Pancreas (tissue), 10 donors: Measurements from ENCODE around the gene NANP. TPM values are rescaled to one million over a fixed set of nuclear protein-coding genes. Genes with fewer than 3 reads are reported as not detected.
A peak's percentile ranks its signal among the peaks of the same experiment; 100 is the strongest.

Experiments used
- ATAC-seq, 4 donors: fragments of 200-7000 bp; cut with Tn5 transposase; one replicate each; pipeline versions ENCODE4 v1.8.0 to v1.9.1; 2020; ENCODE audit warnings: mild to moderate bottlenecking in 4 of 4, moderate library complexity in 4 of 4
- DNase-seq, 6 donors: peaks; one replicate each; pipeline ENCODE4 v3.0.0-alpha.2; 2020
- FAIRE-seq: peaks from 2 replicates; lab custom pipeline; 2012; peaks lifted over from hg19 to GRCh38; lab: Jason Lieb, UNC
- H3K27ac ChIP-seq, 4 donors: fragments of 200-600 bp; sonication (generic); 1 replicate in 3 of 4; 2 replicates in 1 of 4; pipeline versions ENCODE4 v1.5.0 to v1.8.0; 2020
- H3K27me3 ChIP-seq, 4 donors: fragments of 200-600 bp; one replicate each; pipeline ENCODE4 v1.8.0; 2021
- H3K36me3 ChIP-seq, 3 donors: fragments of 200-600 bp; sonication (generic) in 1 of 3; one replicate each; pipeline versions ENCODE4 v1.5.0 to v1.8.0; 2020 to 2021
- H3K4me1 ChIP-seq, 3 donors: fragments of 200-600 bp; one replicate each; pipeline ENCODE4 v1.8.0; 2021
- H3K4me3 ChIP-seq, 4 donors: fragments of 200-600 bp; sonication (generic) in 2 of 4; one replicate each; pipeline versions ENCODE4 v1.5.0 to v1.8.0; 2020 to 2021
- H3K9me3 ChIP-seq, 4 donors: fragments of 200-600 bp; one replicate each; pipeline ENCODE4 v1.8.0; 2021
- WGBS, 2 donors: extraction: QIAGEN DNeasy Blood & Tissue Kit; methylation state at CpG; one replicate each; pipeline ENCODE4 v1.1.7; 2013; 5-methylcytosine and 5-hydroxymethylcytosine counted together
- intact Hi-C, 3 donors: fragments of 100-400 bp; cut with DNase I; formaldehyde crosslinking; loops; one replicate each; pipeline versions ENCODE4 v1.11.1 to v1.14.2; 2022
- polyA plus RNA-seq, 2 donors: library from polyadenylated mRNA; stranded (reverse); fragments of 200-250 nt; gene quantifications; one replicate each; pipeline ENCODE4 v1.2.3, GENCODE V29; 2013
- total RNA-seq, 6 donors: library from RNA; stranded (reverse); fragmentation: NEBNext Ultra II Directional in 4 of 6; extraction: Animal tissue kit (Norgen Biotek cat#: 25700) in 4 of 6; gene quantifications; one replicate each; pipeline versions ENCODE4 v1.2.1 to v1.2.4, GENCODE V29; 2021 to 2023
- TF ChIP-seq, protein P1 (sequence below), 4 donors: fragments of 200-600 bp; sonication (generic) in 3 of 4; IDR thresholded peaks; one replicate each; pipeline versions ENCODE4 v1.5.0 to v1.8.0; 2021; ENCODE audit warnings: antibody characterized with exemption in 4 of 4
- donor health status: healthy with polysubstance abuse.
- donor health status: DM: no; HTN: no; CAD: no; lungs with moderate emphysema.
- donor health status: DM: no; HTN: no; CAD: no.
- donor health status: control.
- donor health status: control.
- donor health status: Bipolar disorder and iron deficiency.
- donor health status: DM: yes; HTN: yes; CAD: no.
- donor health status: DM: no; HTN: no; CAD: no.
- donor health status: DM: no; HTN: no; CAD: no.
- donor health status: DM: yes; HTN: yes; CAD: no.

NANP gene
- total and polyA plus RNA-seq, 8 donors: 1.0 to 2.5 (median 1.6) TPM

- Histone ChIP-seq H3K27ac (no peak overlapping the region), H3K9me3 (no peaks in the 10 kb centered on the region), H3K4me3 (no peak overlapping the region), H3K4me1 (no peaks in the 10 kb centered on the region), H3K36me3 (no peaks in the 10 kb centered on the region), H3K27me3 (no peaks in the 10 kb centered on the region)
- intact Hi-C loops: no loop called here
- FAIRE-seq (no peak), DNase-seq (no peak), ATAC-seq (no peak)
- TF ChIP-seq, protein P1, sequence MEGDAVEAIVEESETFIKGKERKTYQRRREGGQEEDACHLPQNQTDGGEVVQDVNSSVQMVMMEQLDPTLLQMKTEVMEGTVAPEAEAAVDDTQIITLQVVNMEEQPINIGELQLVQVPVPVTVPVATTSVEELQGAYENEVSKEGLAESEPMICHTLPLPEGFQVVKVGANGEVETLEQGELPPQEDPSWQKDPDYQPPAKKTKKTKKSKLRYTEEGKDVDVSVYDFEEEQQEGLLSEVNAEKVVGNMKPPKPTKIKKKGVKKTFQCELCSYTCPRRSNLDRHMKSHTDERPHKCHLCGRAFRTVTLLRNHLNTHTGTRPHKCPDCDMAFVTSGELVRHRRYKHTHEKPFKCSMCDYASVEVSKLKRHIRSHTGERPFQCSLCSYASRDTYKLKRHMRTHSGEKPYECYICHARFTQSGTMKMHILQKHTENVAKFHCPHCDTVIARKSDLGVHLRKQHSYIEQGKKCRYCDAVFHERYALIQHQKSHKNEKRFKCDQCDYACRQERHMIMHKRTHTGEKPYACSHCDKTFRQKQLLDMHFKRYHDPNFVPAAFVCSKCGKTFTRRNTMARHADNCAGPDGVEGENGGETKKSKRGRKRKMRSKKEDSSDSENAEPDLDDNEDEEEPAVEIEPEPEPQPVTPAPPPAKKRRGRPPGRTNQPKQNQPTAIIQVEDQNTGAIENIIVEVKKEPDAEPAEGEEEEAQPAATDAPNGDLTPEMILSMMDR (IDR thresholded peaks at IDR 0.05): no peak
- WGBS, 2 donors: 85 to 87% methylated on average over 6 of the region's 6 CpGs
These were observed 58.1 kb downstream of the NANP start for GRCh38 chr20:25565578-25566157.

DNA sequence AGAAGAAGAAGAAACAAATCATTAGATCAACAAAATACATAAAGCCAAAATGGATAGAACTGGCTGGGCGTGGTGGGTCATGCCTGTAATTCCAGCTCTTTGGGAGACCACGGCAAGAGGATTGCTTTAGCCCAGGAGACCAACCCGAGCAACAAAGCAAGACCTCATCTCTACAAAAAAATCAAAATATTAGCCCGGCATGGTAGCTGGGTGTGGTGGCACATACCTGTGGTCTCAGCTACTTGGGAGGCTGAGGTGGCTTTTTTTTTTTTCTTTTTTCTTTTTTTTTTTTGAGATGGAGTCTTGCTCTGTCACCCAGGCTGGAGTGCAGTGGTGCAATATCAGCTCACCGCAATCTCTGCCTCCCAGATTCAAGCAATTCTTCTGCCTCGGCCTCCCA, 59.9 kb downstream of the NANP start:
- 95 to 96% methylated on average over 6 of the region's 6 CpGs for WGBS, 2 donors
- no peak overlapping the region for H3K4me3 ChIP-seq
- no peaks in the 10 kb centered on the region for H3K36me3 ChIP-seq
- H3K27ac ChIP-seq: no peak overlapping the region
- no peaks in the 10 kb centered on the region for H3K9me3 ChIP-seq
- FAIRE-seq: no peak
- no peak for ATAC-seq
- intact Hi-C loops: no loop called here
- DNase-seq: no peak
- TF ChIP-seq, protein P1 (IDR thresholded peaks at IDR 0.05): no peak
- no peaks in the 10 kb centered on the region for H3K4me1 ChIP-seq
- H3K27me3 ChIP-seq: no peaks in the 10 kb centered on the region

- ATAC-seq: no peak
These were observed 60.5 kb downstream of the NANP start for GRCh38 chr20:25563362-25563761.

More at GRCh38 chr20:25563362-25563761, 60.5 kb downstream of the NANP start:
- DNase-seq (no peak), FAIRE-seq (peak; percentile 23)
- H3K27me3 ChIP-seq: no peaks in the 10 kb centered on the region
- H3K4me3 ChIP-seq: no peak overlapping the region
- TF ChIP-seq, protein P1 (IDR thresholded peaks at IDR 0.05): no peak
- no peak overlapping the region for H3K27ac ChIP-seq
- H3K9me3 ChIP-seq: no peaks in the 10 kb centered on the region
- no peaks in the 10 kb centered on the region for H3K36me3 ChIP-seq
- H3K4me1 ChIP-seq: no peaks in the 10 kb centered on the region
- intact Hi-C loops: no loop called here

Other genes starting within 250 kb of the NANP start
- gene ABHD12, start 233.2 kb downstream of the NANP start, total RNA-seq: 10 to 100 TPM; 44.4 to 73.0 (median 53.9) TPM
- gene ABHD12, start 233.2 kb downstream of the NANP start, polyA plus RNA-seq: 10 to 100 TPM; 55.9 to 64.3 TPM
- gene GINS1, start 216.3 kb downstream of the NANP start, total RNA-seq: under 1 TPM; 0.32 to 0.98 (median 0.50) TPM
- gene GINS1, start 216.3 kb downstream of the NANP start, polyA plus RNA-seq: under 1 TPM; 0.46 to 0.52 TPM
- 1 to 10 TPM; 5.1 to 9.0 (median 5.5) TPM for gene NINL, start 38.5 kb downstream of the NANP start, total RNA-seq
- gene NINL, start 38.5 kb downstream of the NANP start, polyA plus RNA-seq: 10 to 100 TPM; 15.5 to 19.4 TPM
- 1 to 10 TPM; 4.4 to 8.7 (median 5.6) TPM for gene ZNF337, start 72.8 kb upstream of the NANP start, total RNA-seq
- gene ZNF337, start 72.8 kb upstream of the NANP start, polyA plus RNA-seq: 10 to 100 TPM; 10.1 to 20.6 TPM